HEK293 (cell line): ENCODE measurements around the gene YWHAB.

ENCODE experiments used
- MZF1 ChIP-seq: fragments of 450-650 bp; formaldehyde crosslinking; IDR thresholded peaks from 2 replicates; pipeline ENCODE4 v1.5.1; 2017; ENCODE audit warnings: missing biosample characterization, missing genetic modification characterization, borderline replicate concordance
- ZBTB21 ChIP-seq: fragments of 450-650 bp; formaldehyde crosslinking; IDR thresholded peaks from 2 replicates; pipeline ENCODE4 v1.5.1; 2017; ENCODE audit warnings: missing biosample characterization, missing genetic modification characterization
- ZNF140 ChIP-seq: fragments of 450-650 bp; formaldehyde crosslinking; IDR thresholded peaks from 2 replicates; pipeline ENCODE4 v1.5.1; 2016; ENCODE audit warnings: missing biosample characterization, missing genetic modification characterization
- ZNF16 ChIP-seq: fragments of 450-650 bp; formaldehyde crosslinking; IDR thresholded peaks from 2 replicates; pipeline ENCODE4 v1.5.1; 2016; ENCODE audit warnings: low read depth, missing biosample characterization, missing genetic modification characterization
- ZNF239 ChIP-seq: fragments of 450-650 bp; formaldehyde crosslinking; IDR thresholded peaks from 2 replicates; pipeline ENCODE4 v1.5.1; 2016; ENCODE audit warnings: missing biosample characterization, missing genetic modification characterization
- ZNF391 ChIP-seq: fragments of 450-650 bp; formaldehyde crosslinking; IDR thresholded peaks from 2 replicates; pipeline ENCODE4 v1.5.1; 2016; ENCODE audit warnings: low read depth, missing biosample characterization, missing genetic modification characterization, borderline replicate concordance
- ZNF549 ChIP-seq: fragments of 450-650 bp; IDR thresholded peaks from 2 replicates; pipeline ENCODE4 v1.5.1; 2018; ENCODE audit warnings: missing biosample characterization, missing genetic modification characterization, mild to moderate bottlenecking, inconsistent platforms, moderate library complexity
- ZNF670 ChIP-seq: fragments of 450-650 bp; formaldehyde crosslinking; IDR thresholded peaks from 2 replicates; pipeline ENCODE4 v1.5.1; 2016; ENCODE audit warnings: missing biosample characterization, missing genetic modification characterization, low read depth
- ZNF76 ChIP-seq: fragments of 450-650 bp; formaldehyde crosslinking; IDR thresholded peaks from 2 replicates; pipeline ENCODE4; 2016; ENCODE audit warnings: low read depth, missing biosample characterization, missing genetic modification characterization, borderline replicate concordance
- ZNF776 ChIP-seq: fragments of 450-650 bp; formaldehyde crosslinking; IDR thresholded peaks from 2 replicates; pipeline ENCODE4 v1.5.0; 2017; ENCODE audit warnings: missing biosample characterization, missing genetic modification characterization, borderline replicate concordance
- TF ChIP-seq, protein P1 (sequence below): fragments of 450-650 bp; formaldehyde crosslinking; IDR thresholded peaks from 2 replicates; pipeline ENCODE4 v1.5.1; 2016; ENCODE audit warnings: missing biosample characterization, missing genetic modification characterization
- TF ChIP-seq, protein P2 (sequence below): fragments of 450-650 bp; formaldehyde crosslinking; IDR thresholded peaks from 2 replicates; pipeline ENCODE4 v1.5.1; 2016; ENCODE audit warnings: missing biosample characterization, missing genetic modification characterization
- TF ChIP-seq, protein P3 (sequence below): fragments of 450-650 bp; formaldehyde crosslinking; conservative IDR thresholded peaks from 2 replicates; pipeline ENCODE4 v1.5.1; 2016; ENCODE audit warnings: low read depth, missing biosample characterization, missing genetic modification characterization
- TF ChIP-seq, protein P4 (sequence below): fragments of 450-650 bp; formaldehyde crosslinking; IDR thresholded peaks from 2 replicates; pipeline ENCODE4 v1.5.1; 2016; ENCODE audit warnings: missing biosample characterization, missing genetic modification characterization, borderline replicate concordance

DNA sequence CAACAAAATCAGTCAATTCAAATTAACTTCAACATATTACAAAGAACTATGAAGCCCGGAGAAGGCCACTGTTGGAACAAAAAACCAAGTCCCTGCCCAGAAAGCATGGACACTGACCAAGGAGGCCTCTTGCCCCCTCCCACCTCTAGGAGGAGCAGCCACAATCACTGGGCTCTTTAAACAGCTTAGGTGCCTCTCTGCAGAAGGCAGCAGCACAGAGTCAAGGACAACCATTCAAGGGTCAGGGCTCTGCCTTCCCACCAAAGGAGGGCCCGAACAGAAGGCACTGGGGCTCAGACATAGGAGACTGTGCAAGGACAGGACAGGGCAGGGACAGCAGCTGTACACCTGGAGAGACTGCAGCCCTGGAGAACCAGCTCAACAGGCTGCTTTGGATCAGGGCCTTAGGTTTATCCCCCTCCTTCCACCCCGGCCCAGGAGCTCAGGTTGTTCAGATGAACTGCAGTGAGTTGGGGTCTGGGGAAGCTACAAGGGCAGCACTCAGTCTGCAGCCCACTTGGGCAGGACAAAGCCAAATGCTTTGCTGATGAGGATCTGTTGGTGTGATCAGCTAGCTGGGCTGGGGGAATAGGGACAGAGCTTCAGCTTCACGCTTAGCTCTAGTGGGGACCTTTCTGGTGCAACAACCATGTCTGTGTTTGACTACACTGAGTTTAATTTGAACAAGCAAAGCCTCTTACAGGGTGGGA lies 56.9 kb downstream of the YWHAB start:
- TF ChIP-seq, protein P1, sequence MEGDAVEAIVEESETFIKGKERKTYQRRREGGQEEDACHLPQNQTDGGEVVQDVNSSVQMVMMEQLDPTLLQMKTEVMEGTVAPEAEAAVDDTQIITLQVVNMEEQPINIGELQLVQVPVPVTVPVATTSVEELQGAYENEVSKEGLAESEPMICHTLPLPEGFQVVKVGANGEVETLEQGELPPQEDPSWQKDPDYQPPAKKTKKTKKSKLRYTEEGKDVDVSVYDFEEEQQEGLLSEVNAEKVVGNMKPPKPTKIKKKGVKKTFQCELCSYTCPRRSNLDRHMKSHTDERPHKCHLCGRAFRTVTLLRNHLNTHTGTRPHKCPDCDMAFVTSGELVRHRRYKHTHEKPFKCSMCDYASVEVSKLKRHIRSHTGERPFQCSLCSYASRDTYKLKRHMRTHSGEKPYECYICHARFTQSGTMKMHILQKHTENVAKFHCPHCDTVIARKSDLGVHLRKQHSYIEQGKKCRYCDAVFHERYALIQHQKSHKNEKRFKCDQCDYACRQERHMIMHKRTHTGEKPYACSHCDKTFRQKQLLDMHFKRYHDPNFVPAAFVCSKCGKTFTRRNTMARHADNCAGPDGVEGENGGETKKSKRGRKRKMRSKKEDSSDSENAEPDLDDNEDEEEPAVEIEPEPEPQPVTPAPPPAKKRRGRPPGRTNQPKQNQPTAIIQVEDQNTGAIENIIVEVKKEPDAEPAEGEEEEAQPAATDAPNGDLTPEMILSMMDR (tag by site-specific recombination): no peak
- TF ChIP-seq, protein P2, sequence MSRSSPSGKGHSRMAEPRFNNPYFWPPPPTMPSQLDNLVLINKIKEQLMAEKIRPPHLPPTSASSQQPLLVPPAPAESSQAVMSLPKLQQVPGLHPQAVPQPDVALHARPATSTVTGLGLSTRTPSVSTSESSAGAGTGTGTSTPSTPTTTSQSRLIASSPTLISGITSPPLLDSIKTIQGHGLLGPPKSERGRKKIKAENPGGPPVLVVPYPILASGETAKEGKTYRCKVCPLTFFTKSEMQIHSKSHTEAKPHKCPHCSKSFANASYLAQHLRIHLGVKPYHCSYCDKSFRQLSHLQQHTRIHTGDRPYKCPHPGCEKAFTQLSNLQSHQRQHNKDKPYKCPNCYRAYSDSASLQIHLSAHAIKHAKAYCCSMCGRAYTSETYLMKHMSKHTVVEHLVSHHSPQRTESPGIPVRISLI: no peak
- TF ChIP-seq MZF1 (no peak), ZNF391 (tag by site-specific recombination) (no peak), ZNF670 (tag by site-specific recombination) (no peak), ZNF16 (tag by site-specific recombination) (no peak), ZNF140 (tag by site-specific recombination) (no peak), ZNF239 (tag by site-specific recombination) (no peak), ZBTB21 (no peak), ZNF76 (tag by site-specific recombination) (no peak), ZNF549 (tag by site-specific recombination) (no peak), ZNF776 (no peak)
- TF ChIP-seq, protein P3, sequence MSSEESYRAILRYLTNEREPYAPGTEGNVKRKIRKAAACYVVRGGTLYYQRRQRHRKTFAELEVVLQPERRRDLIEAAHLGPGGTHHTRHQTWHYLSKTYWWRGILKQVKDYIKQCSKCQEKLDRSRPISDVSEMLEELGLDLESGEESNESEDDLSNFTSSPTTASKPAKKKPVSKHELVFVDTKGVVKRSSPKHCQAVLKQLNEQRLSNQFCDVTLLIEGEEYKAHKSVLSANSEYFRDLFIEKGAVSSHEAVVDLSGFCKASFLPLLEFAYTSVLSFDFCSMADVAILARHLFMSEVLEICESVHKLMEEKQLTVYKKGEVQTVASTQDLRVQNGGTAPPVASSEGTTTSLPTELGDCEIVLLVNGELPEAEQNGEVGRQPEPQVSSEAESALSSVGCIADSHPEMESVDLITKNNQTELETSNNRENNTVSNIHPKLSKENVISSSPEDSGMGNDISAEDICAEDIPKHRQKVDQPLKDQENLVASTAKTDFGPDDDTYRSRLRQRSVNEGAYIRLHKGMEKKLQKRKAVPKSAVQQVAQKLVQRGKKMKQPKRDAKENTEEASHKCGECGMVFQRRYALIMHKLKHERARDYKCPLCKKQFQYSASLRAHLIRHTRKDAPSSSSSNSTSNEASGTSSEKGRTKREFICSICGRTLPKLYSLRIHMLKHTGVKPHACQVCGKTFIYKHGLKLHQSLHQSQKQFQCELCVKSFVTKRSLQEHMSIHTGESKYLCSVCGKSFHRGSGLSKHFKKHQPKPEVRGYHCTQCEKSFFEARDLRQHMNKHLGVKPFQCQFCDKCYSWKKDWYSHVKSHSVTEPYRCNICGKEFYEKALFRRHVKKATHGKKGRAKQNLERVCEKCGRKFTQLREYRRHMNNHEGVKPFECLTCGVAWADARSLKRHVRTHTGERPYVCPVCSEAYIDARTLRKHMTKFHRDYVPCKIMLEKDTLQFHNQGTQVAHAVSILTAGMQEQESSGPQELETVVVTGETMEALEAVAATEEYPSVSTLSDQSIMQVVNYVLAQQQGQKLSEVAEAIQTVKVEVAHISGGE (tag by site-specific recombination): no peak
- TF ChIP-seq, protein P4, sequence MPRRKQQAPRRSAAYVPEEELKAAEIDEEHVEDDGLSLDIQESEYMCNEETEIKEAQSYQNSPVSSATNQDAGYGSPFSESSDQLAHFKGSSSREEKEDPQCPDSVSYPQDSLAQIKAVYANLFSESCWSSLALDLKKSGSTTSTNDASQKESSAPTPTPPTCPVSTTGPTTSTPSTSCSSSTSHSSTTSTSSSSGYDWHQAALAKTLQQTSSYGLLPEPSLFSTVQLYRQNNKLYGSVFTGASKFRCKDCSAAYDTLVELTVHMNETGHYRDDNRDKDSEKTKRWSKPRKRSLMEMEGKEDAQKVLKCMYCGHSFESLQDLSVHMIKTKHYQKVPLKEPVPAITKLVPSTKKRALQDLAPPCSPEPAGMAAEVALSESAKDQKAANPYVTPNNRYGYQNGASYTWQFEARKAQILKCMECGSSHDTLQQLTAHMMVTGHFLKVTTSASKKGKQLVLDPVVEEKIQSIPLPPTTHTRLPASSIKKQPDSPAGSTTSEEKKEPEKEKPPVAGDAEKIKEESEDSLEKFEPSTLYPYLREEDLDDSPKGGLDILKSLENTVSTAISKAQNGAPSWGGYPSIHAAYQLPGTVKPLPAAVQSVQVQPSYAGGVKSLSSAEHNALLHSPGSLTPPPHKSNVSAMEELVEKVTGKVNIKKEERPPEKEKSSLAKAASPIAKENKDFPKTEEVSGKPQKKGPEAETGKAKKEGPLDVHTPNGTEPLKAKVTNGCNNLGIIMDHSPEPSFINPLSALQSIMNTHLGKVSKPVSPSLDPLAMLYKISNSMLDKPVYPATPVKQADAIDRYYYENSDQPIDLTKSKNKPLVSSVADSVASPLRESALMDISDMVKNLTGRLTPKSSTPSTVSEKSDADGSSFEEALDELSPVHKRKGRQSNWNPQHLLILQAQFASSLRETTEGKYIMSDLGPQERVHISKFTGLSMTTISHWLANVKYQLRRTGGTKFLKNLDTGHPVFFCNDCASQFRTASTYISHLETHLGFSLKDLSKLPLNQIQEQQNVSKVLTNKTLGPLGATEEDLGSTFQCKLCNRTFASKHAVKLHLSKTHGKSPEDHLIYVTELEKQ (tag by site-specific recombination): no peak
